IMR-90 (cell line): ENCODE results near the gene COL19A1.

ENCODE experiments used
- CTCF ChIP-seq: conservative IDR thresholded peaks from 2 replicates; pipeline ENCODE4 v1.5.1; 2012; ENCODE audit warnings: mild to moderate bottlenecking, low read depth, low read length, improper control_type of control experiment
- FOS ChIP-seq: fragments of 150-350 bp; IDR thresholded peaks from 2 replicates; pipeline ENCODE4 v1.6.1; 2016; ENCODE audit warnings: low read depth, low read length
- NFE2L2 ChIP-seq: fragments of 150-350 bp; IDR thresholded peaks from 2 replicates; pipeline ENCODE4 v1.6.1; 2016; ENCODE audit warnings: low read depth, mild to moderate bottlenecking, low read length

GRCh38 chr6:70125602-70126001, 259.2 kb downstream of the COL19A1 start:
- TF ChIP-seq NFE2L2 = no peak
- no peak for TF ChIP-seq FOS
- no peak for TF ChIP-seq CTCF
